ENCODE data around the gene MDM1. TPM values are rescaled to one million over a fixed set of nuclear protein-coding genes. Genes with fewer than 3 reads are reported as not detected.

The MDM1 gene
- total RNA-seq, 1 experiment from 2014 or later: 10.6 TPM

- no peak overlapping the region for H2BK20ac ChIP-seq (ENCODE audit: low read depth, low read length, poor library complexity, severe bottlenecking)
These were observed 63.2 kb downstream of the MDM1 start for GRCh38 chr12:68268967-68269366.

More at GRCh38 chr12:68268967-68269366, 63.2 kb downstream of the MDM1 start:
- no peak overlapping the region for H3K18ac ChIP-seq (ENCODE audit: insufficient read length, low read depth, low read length)
- H2BK12ac ChIP-seq (ENCODE audit: insufficient read length, low read depth, low read length): no peak overlapping the region
- H4K5ac ChIP-seq (ENCODE audit: insufficient read length, low read depth, low read length): no peak overlapping the region
- H4K91ac ChIP-seq (ENCODE audit: insufficient read length, low read depth, low read length): no peak overlapping the region
- H3K79me2 ChIP-seq (ENCODE audit: insufficient read depth, low read length): no peaks in the 10 kb centered on the region
- no peak overlapping the region for H2BK15ac ChIP-seq (ENCODE audit: low read depth, low read length)
- no peak overlapping the region for H3K4me3 Mint-ChIP-seq
- H3K36me3 Mint-ChIP-seq (ENCODE audit: insufficient read depth in 1 of 3, low read depth in 3 of 3): no peaks in the 10 kb centered on the region
- H2AFZ ChIP-seq (ENCODE audit: low read length): no peak overlapping the region
- H4K8ac ChIP-seq (replicated peaks; ENCODE audit: insufficient read length, low read depth, low read length): no peak overlapping the region
- H3K23ac ChIP-seq (ENCODE audit: insufficient read length, low read depth, low read length): no peak overlapping the region
- no peak for DNase-seq
- no peaks in the 10 kb centered on the region for H3K27me3 ChIP-seq (ENCODE audit: insufficient read depth, low read length)
- no peaks in the 10 kb centered on the region for H3K9me3 Mint-ChIP-seq
- no peak overlapping the region for H3T11ph ChIP-seq (ENCODE audit: low read length)
- H3K4me2 ChIP-seq (ENCODE audit: insufficient read depth, insufficient read length, low read length): no peak overlapping the region
- H4K20me1 ChIP-seq (ENCODE audit: control insufficient read depth, insufficient read depth, insufficient read length): no peaks in the 10 kb centered on the region
- H2AK5ac ChIP-seq (ENCODE audit: insufficient read length, low read length): no peak overlapping the region
- no peak overlapping the region for H3K56ac ChIP-seq (ENCODE audit: insufficient read length, low read depth, low read length)
- H3K79me1 ChIP-seq (ENCODE audit: insufficient read depth, low read depth, low read length, poor library complexity, severe bottlenecking): no peaks in the 10 kb centered on the region
- H3K14ac ChIP-seq (ENCODE audit: insufficient read depth, low read length): no peak overlapping the region
- TF ChIP-seq, protein P1, sequence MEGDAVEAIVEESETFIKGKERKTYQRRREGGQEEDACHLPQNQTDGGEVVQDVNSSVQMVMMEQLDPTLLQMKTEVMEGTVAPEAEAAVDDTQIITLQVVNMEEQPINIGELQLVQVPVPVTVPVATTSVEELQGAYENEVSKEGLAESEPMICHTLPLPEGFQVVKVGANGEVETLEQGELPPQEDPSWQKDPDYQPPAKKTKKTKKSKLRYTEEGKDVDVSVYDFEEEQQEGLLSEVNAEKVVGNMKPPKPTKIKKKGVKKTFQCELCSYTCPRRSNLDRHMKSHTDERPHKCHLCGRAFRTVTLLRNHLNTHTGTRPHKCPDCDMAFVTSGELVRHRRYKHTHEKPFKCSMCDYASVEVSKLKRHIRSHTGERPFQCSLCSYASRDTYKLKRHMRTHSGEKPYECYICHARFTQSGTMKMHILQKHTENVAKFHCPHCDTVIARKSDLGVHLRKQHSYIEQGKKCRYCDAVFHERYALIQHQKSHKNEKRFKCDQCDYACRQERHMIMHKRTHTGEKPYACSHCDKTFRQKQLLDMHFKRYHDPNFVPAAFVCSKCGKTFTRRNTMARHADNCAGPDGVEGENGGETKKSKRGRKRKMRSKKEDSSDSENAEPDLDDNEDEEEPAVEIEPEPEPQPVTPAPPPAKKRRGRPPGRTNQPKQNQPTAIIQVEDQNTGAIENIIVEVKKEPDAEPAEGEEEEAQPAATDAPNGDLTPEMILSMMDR (conservative IDR thresholded peaks at IDR 0.05): no peak
- H3K27me3 Mint-ChIP-seq (ENCODE audit: low read depth): no peaks in the 10 kb centered on the region; the same call in 1 of the 2 replicates
- no peak overlapping the region for H3K27ac ChIP-seq (ENCODE audit: insufficient read length, low read depth, low read length)
- H3K4me1 ChIP-seq (ENCODE audit: insufficient read depth, low read length): no peaks in the 10 kb centered on the region
- H3K4ac ChIP-seq (ENCODE audit: low read depth, low read length): no peak overlapping the region
- H3K23me2 ChIP-seq (ENCODE audit: insufficient read length, low read depth, low read length, poor library complexity, severe bottlenecking): no peaks in the 10 kb centered on the region
- no peak overlapping the region for H2BK120ac ChIP-seq (ENCODE audit: low read depth, low read length, poor library complexity, severe bottlenecking)
- H3K4me1 Mint-ChIP-seq: no peaks in the 10 kb centered on the region; a peak in 1 of 4 replicates
- H3K9ac ChIP-seq (ENCODE audit: extremely low read depth, insufficient read length, low read length): no peak overlapping the region
- no peak overlapping the region for H3K27ac Mint-ChIP-seq
- no peak overlapping the region for H2BK5ac ChIP-seq (ENCODE audit: insufficient read length, low read length)
- H3K9me3 ChIP-seq (ENCODE audit: control insufficient read depth, low read depth, low read length): no peaks in the 10 kb centered on the region

Data from H9 (cell line).